Loucy (cell line): Measurements from ENCODE around the gene TTLL5.

Experiments used
- H2AFZ ChIP-seq: fragments of 200-600 bp; sonication (generic); 2 replicates; pipeline ENCODE4 v1.6.0; 2016; ENCODE audit warnings: antibody characterized with exemption, mild to moderate bottlenecking, low read length, moderate library complexity
- H3F3A ChIP-seq: fragments of 200-600 bp; 2 replicates; pipeline ENCODE4 v1.6.0; 2016; ENCODE audit warnings: antibody characterized with exemption, low read depth, mild to moderate bottlenecking
- H3K27me3 ChIP-seq: fragments of 200-600 bp; sonication (generic); 2 replicates; pipeline ENCODE4 v1.6.1; 2014; ENCODE audit warnings: low read length, mild to moderate bottlenecking; ENCODE audit not compliant: insufficient read depth, poor library complexity, severe bottlenecking
- H3K36me3 ChIP-seq: fragments of 200-600 bp; sonication (generic); 2 replicates; pipeline ENCODE4 v1.6.1; 2016; ENCODE audit warnings: low read length; ENCODE audit not compliant: insufficient read depth
- H3K4me1 ChIP-seq: fragments of 200-600 bp; sonication (generic); 2 replicates; pipeline ENCODE4 v1.5.1; 2014; ENCODE audit warnings: low read length, mild to moderate bottlenecking; ENCODE audit not compliant: insufficient read depth, poor library complexity, severe bottlenecking
- H3K4me2 ChIP-seq: fragments of 200-600 bp; sonication (generic); 2 replicates; pipeline ENCODE4 v1.6.0; 2014; ENCODE audit warnings: antibody characterized with exemption, low read length, low read depth, mild to moderate bottlenecking; ENCODE audit not compliant: poor library complexity, severe bottlenecking
- H3K4me3 ChIP-seq: fragments of 200-600 bp; sonication (generic); 2 replicates; pipeline ENCODE4 v1.5.1; 2014; ENCODE audit warnings: low read length, mild to moderate bottlenecking, mixed read lengths; ENCODE audit not compliant: poor library complexity, severe bottlenecking
- H3K79me2 ChIP-seq: fragments of 200-600 bp; sonication (generic); 2 replicates; pipeline ENCODE4 v1.6.1; 2014; ENCODE audit warnings: low read length; ENCODE audit not compliant: insufficient read depth
- H3K9ac ChIP-seq: fragments of 200-600 bp; sonication (generic); 2 replicates; pipeline ENCODE4 v1.6.0; 2014; ENCODE audit warnings: mild to moderate bottlenecking, low read depth, low read length, moderate library complexity; ENCODE audit not compliant: poor library complexity, severe bottlenecking
- H3K9me2 ChIP-seq: fragments of 200-600 bp; sonication (generic); replicated peaks from 2 replicates; pipeline ENCODE4 v1.6.1; 2016; ENCODE audit warnings: low read depth, low read length, mixed read lengths
- H3K9me3 ChIP-seq: fragments of 200-600 bp; sonication (generic); 2 replicates; pipeline ENCODE4 v1.6.1; 2014; ENCODE audit warnings: mild to moderate bottlenecking, antibody characterized with exemption, low read length, low read depth; ENCODE audit not compliant: insufficient read depth
- H4K20me1 ChIP-seq: fragments of 200-600 bp; sonication (generic); 2 replicates; pipeline ENCODE4 v1.6.0; 2014; ENCODE audit warnings: antibody characterized with exemption, low read length, mild to moderate bottlenecking; ENCODE audit not compliant: insufficient read depth, poor library complexity, severe bottlenecking
- EZH2phosphoT487 ChIP-seq: fragments of 200-600 bp; IDR thresholded peaks from 2 replicates; pipeline ENCODE4 v1.6.1; 2018; ENCODE audit warnings: antibody characterized with exemption, mild to moderate bottlenecking, moderate library complexity, borderline replicate concordance
- TF ChIP-seq, protein P1 (sequence below): fragments of 200-600 bp; sonication (generic); conservative IDR thresholded peaks from 2 replicates; pipeline ENCODE4 v1.5.1; 2014; ENCODE audit warnings: mild to moderate bottlenecking, antibody characterized with exemption, low read length

Gene TTLL5

GRCh38 chr14:75896341-75896740 lies 235.3 kb downstream of the TTLL5 start:
- H3K79me2 ChIP-seq, result no peaks in the 10 kb centered on the region
- H3K9ac ChIP-seq, result no peak overlapping the region
- H3K9me3 ChIP-seq, result no peaks in the 10 kb centered on the region
- no peaks in the 10 kb centered on the region for H3K36me3 ChIP-seq
- H3F3A ChIP-seq, result no peaks in the 10 kb centered on the region
- H3K9me2 ChIP-seq, result no peaks in the 10 kb centered on the region
- H3K27me3 ChIP-seq, result no peaks in the 10 kb centered on the region
- no peaks in the 10 kb centered on the region for H3K4me1 ChIP-seq
- no peak overlapping the region for H3K4me3 ChIP-seq
- H3K4me2 ChIP-seq, result no peak overlapping the region
- no peak overlapping the region for H2AFZ ChIP-seq
- no peaks in the 10 kb centered on the region for H4K20me1 ChIP-seq
- TF ChIP-seq EZH2phosphoT487, result no peak
- TF ChIP-seq, protein P1, sequence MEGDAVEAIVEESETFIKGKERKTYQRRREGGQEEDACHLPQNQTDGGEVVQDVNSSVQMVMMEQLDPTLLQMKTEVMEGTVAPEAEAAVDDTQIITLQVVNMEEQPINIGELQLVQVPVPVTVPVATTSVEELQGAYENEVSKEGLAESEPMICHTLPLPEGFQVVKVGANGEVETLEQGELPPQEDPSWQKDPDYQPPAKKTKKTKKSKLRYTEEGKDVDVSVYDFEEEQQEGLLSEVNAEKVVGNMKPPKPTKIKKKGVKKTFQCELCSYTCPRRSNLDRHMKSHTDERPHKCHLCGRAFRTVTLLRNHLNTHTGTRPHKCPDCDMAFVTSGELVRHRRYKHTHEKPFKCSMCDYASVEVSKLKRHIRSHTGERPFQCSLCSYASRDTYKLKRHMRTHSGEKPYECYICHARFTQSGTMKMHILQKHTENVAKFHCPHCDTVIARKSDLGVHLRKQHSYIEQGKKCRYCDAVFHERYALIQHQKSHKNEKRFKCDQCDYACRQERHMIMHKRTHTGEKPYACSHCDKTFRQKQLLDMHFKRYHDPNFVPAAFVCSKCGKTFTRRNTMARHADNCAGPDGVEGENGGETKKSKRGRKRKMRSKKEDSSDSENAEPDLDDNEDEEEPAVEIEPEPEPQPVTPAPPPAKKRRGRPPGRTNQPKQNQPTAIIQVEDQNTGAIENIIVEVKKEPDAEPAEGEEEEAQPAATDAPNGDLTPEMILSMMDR, result no peak

DNA sequence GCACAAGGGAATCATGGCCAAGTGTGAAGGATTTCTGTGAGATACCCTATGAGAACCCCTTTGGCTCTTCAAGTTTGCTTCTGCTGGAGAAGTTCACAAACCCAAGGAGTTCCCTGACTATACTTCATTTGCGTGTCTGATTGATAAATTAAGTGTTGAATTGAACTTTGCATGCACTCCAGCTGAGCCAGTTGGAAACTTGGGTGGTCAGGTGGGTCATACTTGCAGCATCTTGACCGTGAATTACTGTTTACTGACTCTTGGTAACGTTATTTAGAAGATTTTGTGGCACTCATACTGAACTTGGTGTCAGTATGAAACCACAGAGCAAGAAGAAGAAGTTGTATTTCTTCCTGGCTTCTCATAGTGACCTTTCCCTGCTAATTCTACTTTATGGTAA lies 243.3 kb downstream of the TTLL5 start:
- Histone ChIP-seq H3K4me1 (peaks cover 8% of the 10 kb centered on the region), H3K9ac (no peak overlapping the region), H3K36me3 (peaks cover 6% of the 10 kb centered on the region; the same call in 1 of the 2 replicates), H4K20me1 (no peaks in the 10 kb centered on the region), H3K4me2 (no peak overlapping the region), H3K4me3 (no peak overlapping the region), H3K9me2 (no peaks in the 10 kb centered on the region), H3K27me3 (no peaks in the 10 kb centered on the region), H3F3A (no peaks in the 10 kb centered on the region), H2AFZ (no peak overlapping the region), H3K79me2 (no peaks in the 10 kb centered on the region), H3K9me3 (no peaks in the 10 kb centered on the region)
- TF ChIP-seq, protein P1, result no peak
- TF ChIP-seq EZH2phosphoT487, result no peak

- Histone ChIP-seq H4K20me1 (no peaks in the 10 kb centered on the region), H3K9me2 (no peaks in the 10 kb centered on the region), H3F3A (no peaks in the 10 kb centered on the region), H3K4me1 (peaks cover 8% of the 10 kb centered on the region), H2AFZ (no peak overlapping the region), H3K36me3 (peaks cover 6% of the 10 kb centered on the region; the same call in 1 of the 2 replicates), H3K27me3 (no peaks in the 10 kb centered on the region), H3K9me3 (no peaks in the 10 kb centered on the region), H3K4me2 (no peak overlapping the region), H3K79me2 (no peaks in the 10 kb centered on the region), H3K4me3 (no peak overlapping the region), H3K9ac (no peak overlapping the region)
- TF ChIP-seq EZH2phosphoT487, result no peak
- TF ChIP-seq, protein P1, result no peak
Measured at GRCh38 chr14:75905147-75905904, 244.3 kb downstream of the TTLL5 start.
